Heart left ventricle (tissue), 16 donors: ENCODE results near the gene SREBF2. TPM values are rescaled to one million over a fixed set of nuclear protein-coding genes. Genes with fewer than 3 reads are reported as not detected.

ENCODE experiments used
- ATAC-seq, 4 donors: fragments of 200-7000 bp; cut with Tn5 transposase; one replicate each; pipeline ENCODE4 v1.9.1; 2020 to 2022; ENCODE audit warnings: moderate library complexity in 4 of 4, mild to moderate bottlenecking in 3 of 4, moderate number of reproducible peaks in 1 of 4
- DNase-seq, 5 donors: peaks; one replicate each; pipeline ENCODE4 v3.0.0-alpha.2; 2020
- H3K27ac ChIP-seq, 12 donors: fragments of 200-600 bp; sonication (generic) in 4 of 12; one replicate each; pipeline versions ENCODE4 v1.5.0 to v1.8.0; 2016 to 2022; ENCODE audit warnings: mild to moderate bottlenecking in 2 of 12
- H3K27me3 ChIP-seq, 9 donors: fragments of 200-600 bp; sonication (generic) in 2 of 9; one replicate each; pipeline versions ENCODE4 v1.5.1 to v1.8.0; 2016 to 2022; ENCODE audit warnings: mild to moderate bottlenecking in 3 of 9
- H3K36me3 ChIP-seq, 9 donors: fragments of 200-600 bp; sonication (generic) in 2 of 9; one replicate each; pipeline versions ENCODE4 v1.5.0 to v1.8.0; 2018 to 2022; ENCODE audit warnings: mild to moderate bottlenecking in 2 of 9
- H3K4me1 ChIP-seq, 12 donors: fragments of 200-600 bp; sonication (generic) in 4 of 12; one replicate each; pipeline versions ENCODE4 v1.5.0 to v1.8.0; 2016 to 2022; ENCODE audit warnings: mild to moderate bottlenecking in 3 of 12
- H3K4me3 ChIP-seq, 12 donors: fragments of 200-600 bp; sonication (generic) in 4 of 12; one replicate each; pipeline versions ENCODE4 v1.5.0 to v1.8.0; 2017 to 2022; ENCODE audit warnings: mild to moderate bottlenecking in 9 of 12, moderate library complexity in 4 of 12
- H3K9me3 ChIP-seq, 12 donors: fragments of 200-600 bp; sonication (generic) in 4 of 12; one replicate each; pipeline versions ENCODE4 v1.5.0 to v1.8.0; 2016 to 2022; ENCODE audit warnings: mild to moderate bottlenecking in 1 of 12
- POLR2A ChIP-seq, 2 donors: fragments of 450-650 bp; IDR thresholded peaks; one replicate each; pipeline ENCODE4 v1.6.1; 2017; ENCODE audit warnings: antibody characterized with exemption in 2 of 2, mild to moderate bottlenecking in 2 of 2, moderate library complexity in 2 of 2
- WGBS, 4 donors: extraction: QIAGEN DNeasy Blood & Tissue Kit in 2 of 4; methylation state at CpG; one replicate each; pipeline versions ENCODE4 v1.1.5 to v1.1.7; 2013 to 2018; 5-methylcytosine and 5-hydroxymethylcytosine counted together
- intact Hi-C, 10 donors: fragments of 100-400 bp; cut with DNase I; formaldehyde crosslinking; loops; one replicate each; pipeline versions ENCODE4 v1.11.1 to v1.14.2; 2022
- polyA plus RNA-seq, 2 donors: library from polyadenylated mRNA; stranded (reverse); fragments of 200-250 nt; gene quantifications; one replicate each; pipeline ENCODE4 v1.2.3, GENCODE V29; 2013
- total RNA-seq, 9 donors: library from RNA; depleted of rRNA in 2 of 9; stranded (reverse); fragments of >200 nt in 2 of 9; fragmentation: NEBNext Ultra II Directional in 3 of 9; extraction: Animal tissue kit (Norgen Biotek cat#: 25700) in 3 of 9; gene quantifications; one replicate each; pipeline versions ENCODE4 v1.1.0 to v1.2.4, GENCODE V29; 2016 to 2023
- TF ChIP-seq, protein P1 (sequence below), 12 donors: fragments of 200-600 bp; sonication (generic) in 4 of 12; IDR thresholded peaks; one replicate each; pipeline versions ENCODE4 v1.5.0 to v1.8.0; 2018 to 2022; ENCODE audit warnings: antibody characterized with exemption in 12 of 12, mild to moderate bottlenecking in 5 of 12
- donor health status: ischemic (EF 13 %, LVEDD 7.1; RV severe dilation, severe dysfunction).
- donor health status: healthy with polysubstance abuse.
- donor health status: DM: no; HTN: yes; CAD: no.
- donor health status: DM: no; HTN: no; CAD: no.
- donor health status: ischemic (EF 25% LVEDD 6.9; RV normal size, moderate dysfunction).
- donor health status: ischemic (EF 25% LVEDD 5.7; RV mildly dilated, moderate dysfunction).
- donor health status: healthy.
- donor health status: DM: yes; HTN: yes; CAD: no.
- donor health status: ischemic (EF 35%, LVEDD 5.7; RV mildly dilated, moderate dysfunction).
- donor health status: nonischemic (EF 11% LVEDD 7.7; RV severe dilation, severe dysfunction).
- donor health status: DM: yes; HTN: yes; CAD: no.
- donor health status: PGD.
- donor health status: ischemic (EF 29% LVEDD 5.4; RV normal size, mild dysfunction).
- donor health status: nonischemic (EF 23%, LVEDD 6.1; RV moderate dilation, normal function).

SREBF2 gene
- total and polyA plus RNA-seq, 11 donors, result 39.4 to 115 (median 73.0) TPM

DNA sequence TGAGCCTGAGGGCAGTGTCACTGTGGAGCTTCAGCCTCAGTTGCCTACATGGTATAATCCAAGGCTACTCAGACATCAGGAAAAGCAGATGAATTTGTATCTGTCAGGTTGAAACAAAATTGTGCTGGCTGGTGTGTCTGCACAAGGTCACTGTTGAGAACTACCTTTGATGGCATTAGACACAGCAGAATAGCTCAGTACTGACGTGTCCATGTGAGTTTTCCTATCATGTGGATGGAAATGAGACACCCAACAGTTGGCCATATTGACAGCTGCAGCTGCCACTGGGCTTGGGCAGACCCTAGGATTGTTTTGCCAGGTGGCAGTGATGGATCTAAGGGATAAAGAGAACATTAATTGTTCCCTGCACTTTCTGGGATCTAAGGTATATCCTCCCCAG is 16.7 kb upstream of the SREBF2 start:
- intact Hi-C loops, result no loop called here
- TF ChIP-seq POLR2A (IDR thresholded peaks at IDR 0.05), result no peak
- TF ChIP-seq, protein P1, sequence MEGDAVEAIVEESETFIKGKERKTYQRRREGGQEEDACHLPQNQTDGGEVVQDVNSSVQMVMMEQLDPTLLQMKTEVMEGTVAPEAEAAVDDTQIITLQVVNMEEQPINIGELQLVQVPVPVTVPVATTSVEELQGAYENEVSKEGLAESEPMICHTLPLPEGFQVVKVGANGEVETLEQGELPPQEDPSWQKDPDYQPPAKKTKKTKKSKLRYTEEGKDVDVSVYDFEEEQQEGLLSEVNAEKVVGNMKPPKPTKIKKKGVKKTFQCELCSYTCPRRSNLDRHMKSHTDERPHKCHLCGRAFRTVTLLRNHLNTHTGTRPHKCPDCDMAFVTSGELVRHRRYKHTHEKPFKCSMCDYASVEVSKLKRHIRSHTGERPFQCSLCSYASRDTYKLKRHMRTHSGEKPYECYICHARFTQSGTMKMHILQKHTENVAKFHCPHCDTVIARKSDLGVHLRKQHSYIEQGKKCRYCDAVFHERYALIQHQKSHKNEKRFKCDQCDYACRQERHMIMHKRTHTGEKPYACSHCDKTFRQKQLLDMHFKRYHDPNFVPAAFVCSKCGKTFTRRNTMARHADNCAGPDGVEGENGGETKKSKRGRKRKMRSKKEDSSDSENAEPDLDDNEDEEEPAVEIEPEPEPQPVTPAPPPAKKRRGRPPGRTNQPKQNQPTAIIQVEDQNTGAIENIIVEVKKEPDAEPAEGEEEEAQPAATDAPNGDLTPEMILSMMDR (IDR thresholded peaks at IDR 0.05), result no peak
- DNase-seq, result no peak
- Histone ChIP-seq H3K27me3 (no peaks in the 10 kb centered on the region), H3K4me1 (no peaks in the 10 kb centered on the region), H3K4me3 (no peak overlapping the region), H3K36me3 (peaks cover 0 to 28% (median 19%) of the 10 kb centered on the region in 9 donors), H3K9me3 (no peaks in the 10 kb centered on the region), H3K27ac (no peak overlapping the region)
- ATAC-seq, result no peak
- WGBS, 4 donors, result 92 to 95% (median 94%) methylated on average over 1 of the region's 1 CpG

DNA sequence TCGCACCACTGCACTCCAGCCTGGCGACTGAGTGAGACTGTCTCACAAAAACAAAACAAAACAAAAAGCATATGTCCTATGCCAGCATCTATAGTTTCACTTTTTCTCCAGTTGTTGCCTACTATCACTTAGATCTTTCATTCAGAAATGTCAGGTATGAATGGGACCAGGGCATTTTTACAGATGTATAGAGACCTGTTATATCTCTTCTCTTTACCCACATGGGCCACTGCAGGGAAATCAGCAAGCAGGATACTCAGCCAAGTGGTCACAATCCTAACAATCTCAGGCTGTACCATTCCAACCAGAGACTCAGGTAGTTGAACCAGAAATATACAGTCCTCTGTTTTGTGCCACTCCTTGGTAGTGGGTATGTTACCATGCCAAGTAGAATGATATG is 16.0 kb upstream of the SREBF2 start:
- Histone ChIP-seq H3K9me3 (no peaks in the 10 kb centered on the region), H3K36me3 (peaks cover 0 to 28% (median 14%) of the 10 kb centered on the region in 9 donors), H3K27ac (no peak overlapping the region), H3K4me3 (no peak overlapping the region), H3K4me1 (no peaks in the 10 kb centered on the region), H3K27me3 (no peaks in the 10 kb centered on the region)
- TF ChIP-seq, protein P1 (IDR thresholded peaks at IDR 0.05), result no peak
- TF ChIP-seq POLR2A (IDR thresholded peaks at IDR 0.05), result no peak
- intact Hi-C loops, result no loop called here
- no peak for ATAC-seq
- 91 to 97% (median 95%) methylated on average over 2 of the region's 2 CpGs for WGBS, 4 donors
- no peak for DNase-seq

DNA sequence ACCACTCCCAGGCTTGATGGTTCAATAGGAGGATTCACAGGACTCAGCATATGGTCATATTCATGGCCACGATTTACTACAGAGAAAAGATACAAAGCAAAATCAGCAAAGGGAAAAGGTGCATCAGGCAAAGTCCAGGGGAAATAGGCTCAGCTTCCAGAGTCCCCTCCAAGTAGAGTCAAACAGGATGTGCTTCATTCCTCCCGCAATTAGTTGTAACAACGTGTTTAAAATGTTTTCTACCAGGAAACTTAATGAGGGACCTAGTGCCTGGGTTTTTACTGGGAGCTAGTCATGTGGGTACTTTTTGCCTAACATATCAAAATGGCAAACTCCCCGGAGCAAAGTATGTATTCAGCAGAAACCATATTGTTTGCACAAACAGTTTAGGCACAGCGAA is 14.9 kb upstream of the SREBF2 start:
- peaks cover 0 to 24% (median 10%) of the 10 kb centered on the region in 9 donors for H3K36me3 ChIP-seq
- H3K4me3 ChIP-seq, result no peak overlapping the region
- no peak for DNase-seq
- 85 to 90% (median 87%) methylated on average over 5 of the region's 5 CpGs for WGBS, 4 donors
- no peak for TF ChIP-seq POLR2A (IDR thresholded peaks at IDR 0.05)
- TF ChIP-seq, protein P1 (IDR thresholded peaks at IDR 0.05), result no peak
- no peak overlapping the region for H3K27ac ChIP-seq
- H3K9me3 ChIP-seq, result no peaks in the 10 kb centered on the region
- no peaks in the 10 kb centered on the region for H3K4me1 ChIP-seq
- intact Hi-C loops, result no loop called here
- H3K27me3 ChIP-seq, result no peaks in the 10 kb centered on the region
- no peak for ATAC-seq

DNA sequence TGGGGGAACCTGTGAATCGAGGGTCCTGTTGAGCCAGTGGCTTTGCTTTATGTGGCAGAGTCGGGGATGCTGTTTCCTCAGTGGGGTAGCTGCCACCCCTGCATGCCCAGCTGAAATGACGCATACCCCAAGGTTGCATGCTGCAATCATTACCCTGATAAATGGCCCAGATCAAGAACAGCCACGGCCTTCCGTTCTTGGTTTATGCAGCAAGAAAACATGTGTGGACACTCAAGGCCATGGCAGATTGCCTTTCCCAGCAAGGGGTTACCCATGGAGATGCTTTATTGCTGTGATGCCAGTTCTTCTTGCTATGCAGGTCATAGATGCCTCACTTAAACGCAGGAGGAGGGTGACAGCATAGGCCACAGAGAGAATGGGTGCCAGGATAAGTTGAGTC is 14.3 kb upstream of the SREBF2 start:
- WGBS, 4 donors, result 88 to 98% (median 90%) methylated on average over 6 of the region's 6 CpGs
- Histone ChIP-seq H3K27ac (no peak overlapping the region), H3K4me3 (no peak overlapping the region), H3K4me1 (no peaks in the 10 kb centered on the region), H3K9me3 (no peaks in the 10 kb centered on the region), H3K36me3 (peaks cover 0 to 20% (median 10%) of the 10 kb centered on the region in 9 donors), H3K27me3 (no peaks in the 10 kb centered on the region)
- intact Hi-C loops, result no loop called here
- ATAC-seq, result no peak
- TF ChIP-seq, protein P1 (IDR thresholded peaks at IDR 0.05), result no peak
- no peak for TF ChIP-seq POLR2A (IDR thresholded peaks at IDR 0.05)
- DNase-seq, result no peak
